Stimulated activated CD8-positive, alpha-beta memory T cell treated with anti-CD3 and anti-CD28 coated beads, Interleukin-12 subunit alpha, Interleukin-12 subunit beta, amount 100 ng/mL, for 24 hours (primary cell): ENCODE results near the gene MTERF2.

Experiments used
- DNase-seq: peaks from one replicate; pipeline ENCODE4 v3.0.0-alpha.2; 2020; ENCODE audit errors: extremely low read depth

The MTERF2 gene

GRCh38 chr12:106954462-106955376, 32.2 kb downstream of the MTERF2 start:
- DNase-seq = no peak

- DNase-seq = no peak
Measured at GRCh38 chr12:106953352-106954250, 33.3 kb downstream of the MTERF2 start.

- no peak for DNase-seq
Measured at GRCh38 chr12:106950591-106950990, 36.4 kb downstream of the MTERF2 start.

- DNase-seq = no peak
Measured at GRCh38 chr12:106947461-106947860, 39.5 kb downstream of the MTERF2 start.

- DNase-seq = no peak
Measured at GRCh38 chr12:106945261-106945851, 41.6 kb downstream of the MTERF2 start.

GRCh38 chr12:106942775-106943174, 44.2 kb downstream of the MTERF2 start:
- DNase-seq = no peak

GRCh38 chr12:106941481-106942156, 45.3 kb downstream of the MTERF2 start:
- DNase-seq = no peak

- no peak for DNase-seq
Measured at GRCh38 chr12:106934277-106934676, 52.7 kb downstream of the MTERF2 start.
